Chondrocyte (in vitro differentiated cells): ENCODE measurements around the gene CHIT1. TPM values are rescaled to one million over a fixed set of nuclear protein-coding genes. Genes with fewer than 3 reads are reported as not detected.
"Not testable (repeated sequence)": the region's sequence is repeated elsewhere in the genome, so short reads cannot be mapped to it uniquely, and the experiment has no call there.

ENCODE experiments used
- DNase-seq: peaks from one replicate; pipeline ENCODE4 v3.0.0; 2021; ENCODE audit warnings: mixed read lengths, low spot score
- H3K27ac Mint-ChIP-seq: one replicate; pipeline ENCODE4 v1.8.0; 2021; ENCODE audit warnings: mild to moderate bottlenecking, moderate library complexity, mixed read lengths; ENCODE audit not compliant: unreplicated experiment
- H3K27me3 Mint-ChIP-seq: 2 replicates; pipeline ENCODE4 v1.8.0; 2021; ENCODE audit warnings: low read depth, mixed read lengths
- H3K36me3 Mint-ChIP-seq: 2 replicates; pipeline ENCODE4 v1.8.0; 2021; ENCODE audit warnings: low read depth, mixed read lengths
- H3K4me1 Mint-ChIP-seq: 2 replicates; pipeline ENCODE4 v1.8.0; 2021; ENCODE audit warnings: low read depth, mild to moderate bottlenecking, mixed read lengths
- H3K4me3 Mint-ChIP-seq: one replicate; pipeline ENCODE4 v1.8.0; 2021; ENCODE audit warnings: mild to moderate bottlenecking, moderate library complexity, mixed read lengths; ENCODE audit not compliant: unreplicated experiment
- H3K9me3 Mint-ChIP-seq: 2 replicates; pipeline ENCODE4 v1.8.0; 2021; ENCODE audit warnings: low read depth, mixed read lengths
- CTCF ChIP-seq: fragments of 200-600 bp; sonication (generic); IDR thresholded peaks from 2 replicates; pipeline ENCODE4 v1.5.0; 2021; ENCODE audit warnings: antibody characterized with exemption, mild to moderate bottlenecking, moderate library complexity
- total RNA-seq: library from RNA; stranded (reverse); gene quantifications from 3 replicates; pipeline ENCODE4 v1.2.1, GENCODE V29; 2021

Gene CHIT1
- total RNA-seq, 1 donor from 2014 or later, result not detected

- Mint-ChIP-seq H3K9me3 (peaks cover 21% of the 10 kb centered on the region), H3K4me1 (no peaks in the 10 kb centered on the region), H3K27ac (no peak overlapping the region), H3K27me3 (peaks cover 52% of the 10 kb centered on the region), H3K4me3 (no peak overlapping the region), H3K36me3 (peaks cover under 1% of the 10 kb centered on the region)
- TF ChIP-seq CTCF, result no peak
- DNase-seq, result no peak
Measured at GRCh38 chr1:203250911-203251310, 21.4 kb upstream of the CHIT1 start.

GRCh38 chr1:203244776-203245175 lies 15.3 kb upstream of the CHIT1 start:
- Mint-ChIP-seq H3K36me3 (no peaks in the 10 kb centered on the region), H3K27ac (no peak overlapping the region), H3K4me1 (no peaks in the 10 kb centered on the region), H3K9me3 (peaks cover 9% of the 10 kb centered on the region), H3K4me3 (no peak overlapping the region), H3K27me3 (peaks cover 52% of the 10 kb centered on the region)
- no peak for DNase-seq
- no peak for TF ChIP-seq CTCF

DNA sequence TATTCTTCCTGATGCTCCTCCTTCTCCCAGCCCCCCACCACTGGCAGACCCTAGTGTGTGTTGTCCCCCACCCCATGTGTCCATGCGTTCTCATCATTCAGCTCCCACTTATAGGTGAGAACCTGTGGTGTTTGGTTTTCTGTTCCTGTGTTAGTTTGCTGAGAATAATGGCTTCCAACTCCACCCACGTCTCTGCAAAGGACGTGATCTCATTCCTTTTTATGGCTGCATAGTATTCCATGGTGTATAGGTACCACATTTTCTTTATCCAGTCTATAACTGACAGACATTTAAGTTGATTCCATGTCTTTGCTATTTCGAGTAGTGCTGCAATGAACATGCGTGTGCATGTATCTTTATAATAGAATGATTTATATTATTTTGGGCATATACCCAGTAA lies 12.2 kb upstream of the CHIT1 start:
- not testable (repeated sequence) for H3K9me3 Mint-ChIP-seq, H3K4me1 Mint-ChIP-seq, DNase-seq, H3K4me3 Mint-ChIP-seq, H3K36me3 Mint-ChIP-seq, H3K27ac Mint-ChIP-seq
- peaks cover 51% of the 10 kb centered on the region for H3K27me3 Mint-ChIP-seq

- H3K27ac Mint-ChIP-seq, result no peak overlapping the region
- peaks cover 5% of the 10 kb centered on the region for H3K36me3 Mint-ChIP-seq
- peaks cover 10% of the 10 kb centered on the region for H3K9me3 Mint-ChIP-seq
- no peaks in the 10 kb centered on the region for H3K4me1 Mint-ChIP-seq
- peak; percentile 35 for DNase-seq
- H3K27me3 Mint-ChIP-seq, result peaks cover 40% of the 10 kb centered on the region
- TF ChIP-seq CTCF, result no peak
- no peak overlapping the region for H3K4me3 Mint-ChIP-seq
Measured at GRCh38 chr1:203239526-203240305, 10.2 kb upstream of the CHIT1 start.

DNA sequence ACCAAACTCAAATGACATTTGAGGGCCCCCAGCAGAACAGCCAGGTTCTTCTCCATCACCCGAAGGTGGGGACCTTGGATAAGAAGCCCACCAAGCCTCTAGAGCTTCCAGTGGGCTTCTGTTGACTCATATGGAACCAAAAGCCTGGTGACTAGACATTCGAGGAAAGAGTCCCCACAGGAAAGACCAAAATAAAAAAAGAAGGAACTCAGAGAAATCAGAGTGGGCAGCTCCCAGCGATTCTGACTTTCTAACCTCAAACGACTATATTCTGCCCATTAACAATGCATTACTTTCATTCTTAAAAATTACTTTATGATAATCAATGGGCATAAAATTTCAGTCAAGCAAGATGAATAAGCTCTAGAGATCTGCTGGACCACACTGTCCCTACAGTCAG lies 9.6 kb upstream of the CHIT1 start:
- H3K27me3 Mint-ChIP-seq, result peaks cover 35% of the 10 kb centered on the region
- peaks cover 5% of the 10 kb centered on the region for H3K36me3 Mint-ChIP-seq
- no peak overlapping the region for H3K4me3 Mint-ChIP-seq

More for the DNA sequence above, 9.6 kb upstream of the CHIT1 start:
- DNase-seq, result no peak
- H3K9me3 Mint-ChIP-seq, result peaks cover 15% of the 10 kb centered on the region
- TF ChIP-seq CTCF, result no peak
- H3K27ac Mint-ChIP-seq, result no peak overlapping the region
- H3K4me1 Mint-ChIP-seq, result no peaks in the 10 kb centered on the region
